HEK293T (cell line): ENCODE data around the gene SGIP1.

Source experiments
- ARNT ChIP-seq: fragments of 450-650 bp; IDR thresholded peaks from 2 replicates; pipeline ENCODE4 v1.6.1; 2017; ENCODE audit warnings: mild to moderate bottlenecking
- BHLHE40 ChIP-seq: fragments of 450-650 bp; IDR thresholded peaks from 2 replicates; pipeline ENCODE4 v1.6.1; 2016; ENCODE audit warnings: mild to moderate bottlenecking, moderate library complexity, borderline replicate concordance
- CTBP1 ChIP-seq: fragments of 450-650 bp; IDR thresholded peaks from 2 replicates; pipeline ENCODE4 v1.6.1; 2016; ENCODE audit warnings: borderline replicate concordance
- ELF4 ChIP-seq: fragments of 450-650 bp; IDR thresholded peaks from 2 replicates; pipeline ENCODE4 v1.6.1; 2017; ENCODE audit warnings: antibody characterized with exemption
- FOXA1 ChIP-seq: fragments of 450-650 bp; IDR thresholded peaks from 2 replicates; pipeline ENCODE4 v1.6.1; 2016; ENCODE audit warnings: mild to moderate bottlenecking
- FOXK2 ChIP-seq: fragments of 450-650 bp; IDR thresholded peaks from 2 replicates; pipeline ENCODE4 v1.6.1; 2016; ENCODE audit warnings: mild to moderate bottlenecking
- FOXM1 ChIP-seq: fragments of 450-650 bp; IDR thresholded peaks from 2 replicates; pipeline ENCODE4 v1.6.1; 2017; ENCODE audit warnings: mild to moderate bottlenecking, borderline replicate concordance
- HDGF ChIP-seq: fragments of 450-650 bp; IDR thresholded peaks from 2 replicates; pipeline ENCODE4 v1.6.1; 2017; ENCODE audit warnings: antibody characterized with exemption, borderline replicate concordance
- LEF1 ChIP-seq: fragments of 450-650 bp; IDR thresholded peaks from 2 replicates; pipeline ENCODE4 v1.6.1; 2017; ENCODE audit warnings: mild to moderate bottlenecking, borderline replicate concordance
- SP1 ChIP-seq: fragments of 450-650 bp; IDR thresholded peaks from 2 replicates; pipeline ENCODE4 v1.6.1; 2017
- SUZ12 ChIP-seq: fragments of 450-650 bp; IDR thresholded peaks from 2 replicates; pipeline ENCODE4 v1.6.1; 2016; ENCODE audit warnings: mild to moderate bottlenecking
- TARDBP ChIP-seq: fragments of 450-650 bp; IDR thresholded peaks from 2 replicates; pipeline ENCODE4 v1.6.1; 2016
- ZNF384 ChIP-seq: fragments of 450-650 bp; IDR thresholded peaks from 2 replicates; pipeline ENCODE4 v1.6.1; 2016
- TF ChIP-seq, protein P1 (sequence below): fragments of 450-650 bp; IDR thresholded peaks from 2 replicates; pipeline ENCODE4 v1.6.1; 2016

DNA sequence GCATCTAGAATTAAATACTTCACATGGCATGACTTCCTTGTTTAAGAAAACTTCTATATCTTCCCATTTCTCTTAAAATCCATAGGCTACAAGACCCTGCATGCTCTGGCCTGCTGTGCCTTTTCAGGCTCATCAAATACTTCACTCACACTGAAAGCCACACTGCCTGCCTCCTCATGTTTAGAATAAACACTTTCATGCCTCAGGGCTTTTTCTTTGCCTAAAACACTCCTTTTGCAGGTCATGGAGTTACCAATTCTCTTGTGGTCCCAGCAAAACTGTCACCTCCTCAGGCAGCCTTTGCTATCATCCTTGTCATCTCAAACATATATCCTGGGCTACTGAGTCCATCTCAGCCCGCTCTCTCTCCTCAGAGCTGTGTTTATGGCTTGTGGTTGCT lies 5.5 kb downstream of the SGIP1 start:
- TF ChIP-seq FOXK2 (no peak), BHLHE40 (no peak), SUZ12 (no peak), TARDBP (no peak), CTBP1 (no peak), SP1 (no peak), ELF4 (no peak), LEF1 (no peak), HDGF (no peak), FOXA1 (no peak), FOXM1 (no peak), ZNF384 (no peak), ARNT (no peak)
- TF ChIP-seq, protein P1, sequence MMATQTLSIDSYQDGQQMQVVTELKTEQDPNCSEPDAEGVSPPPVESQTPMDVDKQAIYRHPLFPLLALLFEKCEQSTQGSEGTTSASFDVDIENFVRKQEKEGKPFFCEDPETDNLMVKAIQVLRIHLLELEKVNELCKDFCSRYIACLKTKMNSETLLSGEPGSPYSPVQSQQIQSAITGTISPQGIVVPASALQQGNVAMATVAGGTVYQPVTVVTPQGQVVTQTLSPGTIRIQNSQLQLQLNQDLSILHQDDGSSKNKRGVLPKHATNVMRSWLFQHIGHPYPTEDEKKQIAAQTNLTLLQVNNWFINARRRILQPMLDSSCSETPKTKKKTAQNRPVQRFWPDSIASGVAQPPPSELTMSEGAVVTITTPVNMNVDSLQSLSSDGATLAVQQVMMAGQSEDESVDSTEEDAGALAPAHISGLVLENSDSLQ = no peak
